Bronchial epithelial cell (primary cell): ENCODE measurements around the gene LRRC63. TPM values are rescaled to one million over a fixed set of nuclear protein-coding genes. Genes with fewer than 3 reads are reported as not detected.

ENCODE experiments used
- DNase-seq: peaks from one replicate; pipeline ENCODE4 v3.0.0-alpha.2; 2010; ENCODE audit warnings: low read depth
- FAIRE-seq: peaks from 2 replicates; lab custom pipeline; 2011; peaks lifted over from hg19 to GRCh38; lab: Jason Lieb, UNC
- H3K27me3 ChIP-seq: 2 replicates; pipeline ENCODE4 v1.5.1; 2011; ENCODE audit warnings: low read length; ENCODE audit not compliant: control insufficient read depth, insufficient read depth
- H3K36me3 ChIP-seq: 2 replicates; pipeline ENCODE4 v1.5.1; 2011; ENCODE audit warnings: low read length; ENCODE audit not compliant: control insufficient read depth, insufficient read depth
- H3K4me3 ChIP-seq: 2 replicates; pipeline ENCODE4 v1.5.1; 2011; ENCODE audit warnings: mild to moderate bottlenecking, low read depth, low read length, control low read depth
- CTCF ChIP-seq: IDR thresholded peaks from 2 replicates; pipeline ENCODE4 v1.5.1; 2011; ENCODE audit warnings: mild to moderate bottlenecking, moderate library complexity, low read length, control low read depth, inconsistent platforms; ENCODE audit not compliant: insufficient read depth, severe bottlenecking
- total RNA-seq: library from RNA; depleted of rRNA; stranded (reverse); fragments of >200 nt; gene quantifications from 2 replicates; pipeline ENCODE4 v1.2.1, GENCODE V29; 2014

LRRC63 gene
- total RNA-seq, 1 donor from 2014 or later, result not detected

GRCh38 chr13:46296921-46297320 lies 85.2 kb downstream of the LRRC63 start:
- no peaks in the 10 kb centered on the region for H3K36me3 ChIP-seq
- H3K4me3 ChIP-seq, result no peak overlapping the region
- no peak for TF ChIP-seq CTCF
- peak; percentile 19 for DNase-seq
- no peak for FAIRE-seq
- no peaks in the 10 kb centered on the region for H3K27me3 ChIP-seq

GRCh38 chr13:46297361-46297811 lies 85.7 kb downstream of the LRRC63 start:
- Histone ChIP-seq H3K27me3 (no peaks in the 10 kb centered on the region), H3K4me3 (no peak overlapping the region), H3K36me3 (no peaks in the 10 kb centered on the region)
- FAIRE-seq (no peak), DNase-seq (no peak)
- TF ChIP-seq CTCF, result no peak

- DNase-seq, result no peak
- no peak for FAIRE-seq
- TF ChIP-seq CTCF, result no peak
- H3K4me3 ChIP-seq, result no peak overlapping the region
- H3K36me3 ChIP-seq, result no peaks in the 10 kb centered on the region
- no peaks in the 10 kb centered on the region for H3K27me3 ChIP-seq
These were observed 92.1 kb downstream of the LRRC63 start for GRCh38 chr13:46303742-46304385.

- no peak for TF ChIP-seq CTCF
- Histone ChIP-seq H3K27me3 (no peaks in the 10 kb centered on the region), H3K4me3 (no peak overlapping the region), H3K36me3 (no peaks in the 10 kb centered on the region)
- DNase-seq (no peak), FAIRE-seq (no peak)
These were observed 92.8 kb downstream of the LRRC63 start for GRCh38 chr13:46304546-46304945.

- Histone ChIP-seq H3K36me3 (no peaks in the 10 kb centered on the region), H3K4me3 (no peak overlapping the region), H3K27me3 (no peaks in the 10 kb centered on the region)
- DNase-seq, result no peak
- TF ChIP-seq CTCF, result no peak
- FAIRE-seq, result no peak
These were observed 95.8 kb downstream of the LRRC63 start for GRCh38 chr13:46307554-46307953.

GRCh38 chr13:46310066-46310465 lies 98.3 kb downstream of the LRRC63 start:
- Histone ChIP-seq H3K4me3 (no peak overlapping the region), H3K27me3 (no peaks in the 10 kb centered on the region), H3K36me3 (no peaks in the 10 kb centered on the region)
- FAIRE-seq (no peak), DNase-seq (no peak)
- TF ChIP-seq CTCF, result no peak
